Body of pancreas (tissue), 4 donors: ENCODE results near the gene SLC29A1. TPM values are rescaled to one million over a fixed set of nuclear protein-coding genes. Genes with fewer than 3 reads are reported as not detected.

Experiments
- ATAC-seq: fragments of 150-250 bp; one replicate; pipeline ENCODE4 v1.9.1; 2016
- DNase-seq, 4 donors: peaks; one replicate each; pipeline ENCODE4 v3.0.0-alpha.2; 2019
- H3K27ac ChIP-seq, 4 donors: fragments of 200-600 bp; sonication (generic); 1 replicate in 3 of 4; 2 replicates in 1 of 4; pipeline versions ENCODE4 v1.5.1 to v1.6.1; 2016 to 2019; ENCODE audit warnings: mild to moderate bottlenecking in 1 of 4, mixed read lengths in 1 of 4, moderate library complexity in 1 of 4
- H3K27me3 ChIP-seq, 2 donors: fragments of 200-600 bp; sonication (generic); one replicate each; pipeline ENCODE4 v1.6.0; 2016; ENCODE audit warnings: mild to moderate bottlenecking in 1 of 2
- H3K36me3 ChIP-seq, 2 donors: fragments of 200-600 bp; sonication (generic); replicated peaks in 1 of 2; 2 replicates each; pipeline ENCODE4 v1.5.1; 2016; ENCODE audit warnings: low read depth in 2 of 2; ENCODE audit not compliant: insufficient read depth in 1 of 2
- H3K4me1 ChIP-seq: fragments of 200-600 bp; sonication (generic); one replicate; pipeline ENCODE4 v1.6.0; 2016
- H3K4me3 ChIP-seq, 2 donors: fragments of 200-600 bp; sonication (generic); 1 replicate in 1 of 2; 2 replicates in 1 of 2; pipeline ENCODE4 v1.5.1; 2016 to 2019
- H3K9me3 ChIP-seq, 3 donors: fragments of 200-600 bp; sonication (generic); 1 replicate in 2 of 3; 2 replicates in 1 of 3; pipeline ENCODE4 v1.5.1; 2016
- POLR2A ChIP-seq, 3 donors: fragments of 450-650 bp; IDR thresholded peaks; one replicate each; pipeline ENCODE4 v1.6.1; 2016; ENCODE audit warnings: antibody characterized with exemption in 3 of 3, mild to moderate bottlenecking in 2 of 3
- WGBS, 2 donors: methylation state at CpG; one replicate each; pipeline ENCODE4 v1.1.5; 2017; 5-methylcytosine and 5-hydroxymethylcytosine counted together
- intact Hi-C: fragments of 100-400 bp; cut with DNase I; formaldehyde crosslinking; loops from one replicate; pipeline ENCODE4 v1.15.1; 2023
- total RNA-seq, 2 donors: library from RNA; depleted of rRNA; stranded (reverse); fragments of >200 nt; gene quantifications; one replicate each; pipeline ENCODE4 v1.1.0, GENCODE V29; 2016
- TF ChIP-seq, protein P1 (sequence below), 7 experiments: fragments of 450-650 bp in 4 of 7; fragments of 200-600 bp in 3 of 7; sonication (generic) in 3 of 7; IDR thresholded peaks; one replicate each; pipeline ENCODE4 v1.5.1; 2016 to 2019; ENCODE audit warnings: antibody characterized with exemption in 7 of 7

SLC29A1 gene
- total RNA-seq, 2 donors from 2014 or later: 44.8 to 90.3 TPM

DNA sequence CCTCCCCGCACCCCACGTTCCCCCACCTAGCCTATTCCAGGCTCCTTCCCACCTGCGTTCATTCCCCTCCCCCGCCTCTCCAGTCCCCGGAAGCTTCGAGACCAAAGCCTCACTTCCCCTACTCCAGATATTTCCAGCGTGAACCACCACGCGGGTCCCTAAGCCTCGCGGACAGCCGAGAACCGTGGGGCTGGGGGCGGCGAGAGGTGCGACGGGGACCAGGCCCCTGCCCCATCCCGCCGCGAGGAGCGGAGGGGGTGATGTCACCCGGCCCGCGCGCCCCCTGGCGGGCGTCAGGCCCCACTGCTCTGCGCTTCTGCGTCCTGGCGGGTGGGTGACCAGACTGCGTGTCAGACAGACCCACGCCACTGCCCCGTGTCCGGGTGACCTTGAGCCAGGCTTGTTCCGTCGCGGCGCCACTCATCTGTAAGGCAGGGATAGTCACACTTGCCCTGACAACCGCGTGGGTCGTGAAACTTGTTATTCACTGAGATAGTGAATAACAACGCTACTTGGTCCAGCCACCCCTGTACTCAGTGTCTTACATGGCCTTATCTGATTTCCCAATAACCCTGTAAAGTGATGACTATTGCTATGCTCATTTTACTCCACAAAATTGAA is 14.5 kb downstream of the SLC29A1 start:
- H3K9me3 ChIP-seq: no peaks in the 10 kb centered on the region
- peaks cover 52% of the 10 kb centered on the region for H3K4me1 ChIP-seq
- H3K36me3 ChIP-seq: peaks cover 0 to 3% of the 10 kb centered on the region in 2 donors
- ATAC-seq (peak; percentile 80), DNase-seq (peak; percentile 81 to 85 (median 82))
- 0 to 1% methylated on average over 21 to 41 of the region's 42 CpGs for WGBS, 2 donors
- H3K27ac ChIP-seq: peak overlapping the region; percentile 92 to 100 (median 98)
- no peaks in the 10 kb centered on the region for H3K27me3 ChIP-seq
- TF ChIP-seq, protein P1, sequence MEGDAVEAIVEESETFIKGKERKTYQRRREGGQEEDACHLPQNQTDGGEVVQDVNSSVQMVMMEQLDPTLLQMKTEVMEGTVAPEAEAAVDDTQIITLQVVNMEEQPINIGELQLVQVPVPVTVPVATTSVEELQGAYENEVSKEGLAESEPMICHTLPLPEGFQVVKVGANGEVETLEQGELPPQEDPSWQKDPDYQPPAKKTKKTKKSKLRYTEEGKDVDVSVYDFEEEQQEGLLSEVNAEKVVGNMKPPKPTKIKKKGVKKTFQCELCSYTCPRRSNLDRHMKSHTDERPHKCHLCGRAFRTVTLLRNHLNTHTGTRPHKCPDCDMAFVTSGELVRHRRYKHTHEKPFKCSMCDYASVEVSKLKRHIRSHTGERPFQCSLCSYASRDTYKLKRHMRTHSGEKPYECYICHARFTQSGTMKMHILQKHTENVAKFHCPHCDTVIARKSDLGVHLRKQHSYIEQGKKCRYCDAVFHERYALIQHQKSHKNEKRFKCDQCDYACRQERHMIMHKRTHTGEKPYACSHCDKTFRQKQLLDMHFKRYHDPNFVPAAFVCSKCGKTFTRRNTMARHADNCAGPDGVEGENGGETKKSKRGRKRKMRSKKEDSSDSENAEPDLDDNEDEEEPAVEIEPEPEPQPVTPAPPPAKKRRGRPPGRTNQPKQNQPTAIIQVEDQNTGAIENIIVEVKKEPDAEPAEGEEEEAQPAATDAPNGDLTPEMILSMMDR (IDR thresholded peaks at IDR 0.05): peak; percentile 97 to 98 (median 97)
- peak; percentile 2 to 46 (median 38) for TF ChIP-seq POLR2A (IDR thresholded peaks at IDR 0.05)
- peak overlapping the region; percentile 7 to 22 for H3K4me3 ChIP-seq
- intact Hi-C loops: no loop called here

DNA sequence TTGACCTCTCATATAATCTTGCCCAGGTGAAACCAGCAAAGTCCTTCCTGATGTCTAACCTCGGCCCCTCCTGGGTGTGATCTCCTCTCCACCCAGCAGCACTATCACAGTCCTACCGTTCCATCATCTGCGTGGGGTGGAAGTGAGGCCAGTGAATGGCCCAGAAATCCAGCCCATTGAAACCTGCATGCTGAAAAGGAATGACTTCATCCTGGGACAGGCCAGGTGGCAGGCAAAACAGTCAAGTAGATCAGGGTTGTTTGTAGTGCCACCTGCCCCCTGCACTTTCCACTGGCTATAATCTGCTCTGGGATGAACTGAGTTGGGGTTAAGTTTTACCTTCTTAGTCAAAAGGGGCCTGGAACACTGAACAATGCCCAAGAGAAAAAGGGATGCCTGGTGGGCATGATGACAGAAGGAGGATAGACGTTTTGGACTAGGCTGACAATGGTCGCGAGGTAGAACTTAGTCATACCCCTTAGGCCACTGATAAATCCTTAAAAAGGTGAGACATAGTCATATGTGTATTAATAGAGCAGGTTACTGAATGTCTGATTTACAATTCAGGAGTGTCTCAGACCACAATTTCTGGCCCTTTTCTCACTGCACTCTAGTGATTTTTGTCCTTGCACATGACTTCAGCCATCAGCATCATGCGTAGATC is 15.4 kb downstream of the SLC29A1 start:
- no peaks in the 10 kb centered on the region for H3K9me3 ChIP-seq
- DNase-seq (no peak), ATAC-seq (no peak)
- intact Hi-C loops: no loop called here
- H3K27ac ChIP-seq: peak overlapping the region; percentile 92 to 100 (median 98)
- peaks cover 46% of the 10 kb centered on the region for H3K4me1 ChIP-seq
- no peak overlapping the region for H3K4me3 ChIP-seq
- H3K27me3 ChIP-seq: no peaks in the 10 kb centered on the region
- no peak for TF ChIP-seq POLR2A (IDR thresholded peaks at IDR 0.05)
- TF ChIP-seq, protein P1 (IDR thresholded peaks at IDR 0.05): no peak
- WGBS, 2 donors: 74 to 80% methylated on average over 7 of the region's 7 CpGs
- no peaks in the 10 kb centered on the region for H3K36me3 ChIP-seq

DNA sequence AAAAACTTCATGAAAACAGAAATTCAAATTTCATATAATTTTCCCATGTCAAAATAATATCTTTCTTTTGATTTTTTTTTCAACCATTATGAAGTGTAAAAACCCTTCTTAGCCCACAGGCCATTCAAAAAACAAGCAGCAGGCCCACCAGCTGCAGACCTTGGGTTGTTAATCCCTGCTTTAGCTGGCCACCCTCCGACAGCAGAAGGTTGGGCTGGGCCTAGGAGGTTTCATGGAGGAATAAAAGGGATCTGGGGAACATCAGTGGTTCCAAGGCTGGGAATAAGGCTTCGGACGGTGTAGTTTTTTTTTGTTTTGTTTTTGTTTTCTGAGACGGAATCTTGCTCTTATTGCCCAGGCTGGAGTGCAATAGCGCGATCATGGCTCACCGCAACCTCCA is 19.9 kb downstream of the SLC29A1 start:
- DNase-seq (no peak), ATAC-seq (no peak)
- Histone ChIP-seq H3K27ac (no peak overlapping the region), H3K4me3 (no peak overlapping the region), H3K27me3 (no peaks in the 10 kb centered on the region), H3K9me3 (no peaks in the 10 kb centered on the region), H3K36me3 (no peaks in the 10 kb centered on the region), H3K4me1 (peaks cover 18% of the 10 kb centered on the region)
- no peak for TF ChIP-seq POLR2A (IDR thresholded peaks at IDR 0.05)
- TF ChIP-seq, protein P1 (IDR thresholded peaks at IDR 0.05): no peak
- WGBS, 2 donors: 89 to 96% methylated on average over 4 to 7 of the region's 7 CpGs
- intact Hi-C loops: no loop called here

DNA sequence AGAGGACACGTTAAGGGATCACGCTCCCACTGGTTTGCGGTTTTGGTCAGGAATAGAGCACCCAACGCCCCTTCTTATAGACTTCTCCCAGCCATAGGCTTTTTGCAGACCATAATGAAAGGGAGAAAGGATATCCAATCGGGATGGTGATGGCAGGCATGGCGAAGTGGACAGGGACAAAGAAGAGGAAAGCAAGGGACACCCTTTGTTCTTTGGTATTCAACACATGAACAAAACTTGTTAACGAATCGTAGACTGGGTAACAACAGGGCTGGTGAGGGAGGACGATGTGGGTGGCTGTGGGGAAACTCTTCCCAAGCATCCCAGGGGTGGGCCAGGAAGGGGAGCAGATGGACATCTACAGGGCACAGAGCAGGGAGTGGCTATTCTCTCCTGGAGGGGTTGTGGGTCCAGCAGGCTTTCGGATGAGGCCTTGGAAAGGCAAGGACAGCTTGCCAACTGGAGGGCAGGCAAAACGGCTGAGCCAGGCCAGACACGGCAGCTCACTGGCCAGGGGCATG is 22.1 kb downstream of the SLC29A1 start:
- Histone ChIP-seq H3K27ac (peak overlapping the region; percentile 98 to 99 (median 99)), H3K27me3 (no peaks in the 10 kb centered on the region), H3K4me3 (peak overlapping the region in 1 of 2 donors; percentile 38), H3K36me3 (peaks cover 9 to 13% of the 10 kb centered on the region in 2 donors), H3K9me3 (no peaks in the 10 kb centered on the region), H3K4me1 (peaks cover 35% of the 10 kb centered on the region)
- ATAC-seq (no peak), DNase-seq (no peak)
- intact Hi-C loops: no loop called here
- 59 to 64% methylated on average over 12 of the region's 12 CpGs for WGBS, 2 donors
- TF ChIP-seq, protein P1 (IDR thresholded peaks at IDR 0.05): no peak
- TF ChIP-seq POLR2A (IDR thresholded peaks at IDR 0.05): no peak
